ENCODE results near the gene SCLY. TPM values are rescaled to one million over a fixed set of nuclear protein-coding genes. Genes with fewer than 3 reads are reported as not detected.

Gene SCLY
- total and polyA plus RNA-seq, 2 of the 8 experiments (the other 6 are each of a cell fraction or from before 2014, with no cell fraction given), result 79.0 to 79.5 TPM

Small RNA genes lying within 50 kb of the gene (small RNA-seq; reads per million reads assigned to genes)
- gene RNU6-1333P (ENCODE audit: insufficient read depth), result not detected

Other genes starting within 250 kb of the SCLY start
- 0.65 and 2.0 TPM in 2 replicates for gene RAMP1, start 201.4 kb upstream of the SCLY start, total RNA-seq (2021; fragmentation: NEBNext Ultra II Directional; extraction: Animal tissue kit (Norgen Biotek cat#: 25700))
- gene RAMP1, start 201.4 kb upstream of the SCLY start, polyA plus RNA-seq (2011; rRNA removed), result 3.9 and 4.3 TPM in 2 replicates
- 59.8 and 61.9 TPM in 2 replicates for gene UBE2F, start 94.0 kb upstream of the SCLY start, total RNA-seq (2021; fragmentation: NEBNext Ultra II Directional; extraction: Animal tissue kit (Norgen Biotek cat#: 25700))
- 43.3 and 48.4 TPM in 2 replicates for gene UBE2F, start 94.0 kb upstream of the SCLY start, polyA plus RNA-seq (2011; rRNA removed)
- 1.3 and 1.8 TPM in 2 replicates for gene ESPNL, start 39.3 kb downstream of the SCLY start, total RNA-seq (2021; fragmentation: NEBNext Ultra II Directional; extraction: Animal tissue kit (Norgen Biotek cat#: 25700))
- gene ESPNL, start 39.3 kb downstream of the SCLY start, polyA plus RNA-seq (2011; rRNA removed), result 0.68 and 1.6 TPM in 2 replicates
- 0.08 TPM in 1 of 2 replicates, not detected in the other for gene KLHL30, start 77.7 kb downstream of the SCLY start, total RNA-seq (2021; fragmentation: NEBNext Ultra II Directional; extraction: Animal tissue kit (Norgen Biotek cat#: 25700))
- gene KLHL30, start 77.7 kb downstream of the SCLY start, polyA plus RNA-seq (2011; rRNA removed), result 0.03 TPM in 1 of 2 replicates, not detected in the other
- gene ERFE, start 98.0 kb downstream of the SCLY start, total RNA-seq (2021; fragmentation: NEBNext Ultra II Directional; extraction: Animal tissue kit (Norgen Biotek cat#: 25700)), result 1.8 and 2.5 TPM in 2 replicates
- gene ERFE, start 98.0 kb downstream of the SCLY start, polyA plus RNA-seq (2011; rRNA removed), result 3.6 and 5.1 TPM in 2 replicates
- gene ILKAP, start 142.7 kb downstream of the SCLY start, total RNA-seq (2021; fragmentation: NEBNext Ultra II Directional; extraction: Animal tissue kit (Norgen Biotek cat#: 25700)), result 30.4 and 33.8 TPM in 2 replicates
- 23.5 and 29.4 TPM in 2 replicates for gene ILKAP, start 142.7 kb downstream of the SCLY start, polyA plus RNA-seq (2011; rRNA removed)
- gene HES6, start 179.0 kb downstream of the SCLY start, total RNA-seq (2021; fragmentation: NEBNext Ultra II Directional; extraction: Animal tissue kit (Norgen Biotek cat#: 25700)), result 35.2 and 36.3 TPM in 2 replicates
- gene HES6, start 179.0 kb downstream of the SCLY start, polyA plus RNA-seq (2011; rRNA removed), result 32.6 and 58.9 TPM in 2 replicates
- 5.5 TPM in 2 replicates for gene PER2, start 227.6 kb downstream of the SCLY start, total RNA-seq (2021; fragmentation: NEBNext Ultra II Directional; extraction: Animal tissue kit (Norgen Biotek cat#: 25700))
- 0.91 and 0.99 TPM in 2 replicates for gene PER2, start 227.6 kb downstream of the SCLY start, polyA plus RNA-seq (2011; rRNA removed)